K562 (cell line): ENCODE results near the gene TTLL8. TPM values are rescaled to one million over a fixed set of nuclear protein-coding genes. Genes with fewer than 3 reads are reported as not detected.

Source experiments
- ATF7 ChIP-seq: fragments of 450-650 bp; IDR thresholded peaks from 2 replicates; pipeline ENCODE4 v1.7.1; 2014; ENCODE audit warnings: mild to moderate bottlenecking, moderate library complexity
- FOXP1 ChIP-seq: sonication (generic); formaldehyde crosslinking; IDR thresholded peaks from 2 replicates; pipeline ENCODE4 v1.8.0; 2022; ENCODE audit warnings: mild to moderate bottlenecking, missing genetic modification reagents
- POLR3A ChIP-seq: IDR thresholded peaks from 2 replicates; pipeline ENCODE4 v1.6.1; 2011; ENCODE audit warnings: borderline replicate concordance, mild to moderate bottlenecking, moderate library complexity; ENCODE audit not compliant: insufficient read length, insufficient read depth; ENCODE audit errors: extremely low read depth
- SIX5 ChIP-seq, 2 experiments: IDR thresholded peaks; 2 replicates each; pipeline ENCODE4 v1.6.1; 2011; ENCODE audit warnings: low read length in 2 of 2, borderline replicate concordance in 1 of 2, low read depth in 1 of 2, mild to moderate bottlenecking in 1 of 2, moderate library complexity in 1 of 2; ENCODE audit not compliant: insufficient read depth in 1 of 2
- ZNF79 ChIP-seq: fragments of 250-450 bp; sonication (Bioruptor Pico); IDR thresholded peaks from 2 replicates; pipeline ENCODE4 v1.4.0; 2020; ENCODE audit warnings: low read depth, mild to moderate bottlenecking, moderate library complexity
- polyA plus RNA-seq, 8 experiments: library from polyadenylated mRNA; depleted of rRNA in 4 of 8; stranded (reverse) in 5 of 8; unstranded in 3 of 8; fragments of >200 nt; fragmentation: Nextera tagmentation in 2 of 8; fragmentation: Illumina TruSeq in 1 of 8; extraction: Ambion mirVana in 2 of 8; extraction: Trizol in 1 of 8; gene quantifications; 2 replicates each; pipeline versions ENCODE4 v1.2.1 to v1.2.3, GENCODE V29; 2011 to 2014; ENCODE audit warnings: inconsistent platforms in 1 of 8, missing spikeins in 1 of 8
- total RNA-seq, 7 experiments: library from RNA; depleted of rRNA in 6 of 7; stranded (reverse); fragments of >200 nt in 6 of 7; fragmentation: Illumina TruSeq in 2 of 7; extraction: Trizol in 2 of 7; gene quantifications; 2 replicates each; pipeline versions ENCODE4 v1.2.1 to v1.2.3, GENCODE V29; 2011 to 2021; ENCODE audit warnings: low replicate concordance in 1 of 7
- TF ChIP-seq, protein P1 (sequence below): sonication (generic); formaldehyde crosslinking; IDR thresholded peaks from 2 replicates; pipeline ENCODE4 v1.9.0; 2022; ENCODE audit warnings: mild to moderate bottlenecking, missing genetic modification reagents
- TF ChIP-seq, protein P2 (sequence below): fragments of 200-800 bp; sonication (Bioruptor generic); IDR thresholded peaks from 2 replicates; pipeline ENCODE4 v1.6.1; 2017; ENCODE audit warnings: missing genetic modification characterization, missing compliant biosample characterization
- TF ChIP-seq, protein P3 (sequence below): fragments of 250-450 bp; sonication (Bioruptor Pico); IDR thresholded peaks from 2 replicates; pipeline ENCODE4 v1.4.0; 2020

TTLL8 gene
- total and polyA plus RNA-seq, 9 of the 15 experiments (the other 6 are each of a cell fraction or from before 2014, with no cell fraction given): not detected

DNA sequence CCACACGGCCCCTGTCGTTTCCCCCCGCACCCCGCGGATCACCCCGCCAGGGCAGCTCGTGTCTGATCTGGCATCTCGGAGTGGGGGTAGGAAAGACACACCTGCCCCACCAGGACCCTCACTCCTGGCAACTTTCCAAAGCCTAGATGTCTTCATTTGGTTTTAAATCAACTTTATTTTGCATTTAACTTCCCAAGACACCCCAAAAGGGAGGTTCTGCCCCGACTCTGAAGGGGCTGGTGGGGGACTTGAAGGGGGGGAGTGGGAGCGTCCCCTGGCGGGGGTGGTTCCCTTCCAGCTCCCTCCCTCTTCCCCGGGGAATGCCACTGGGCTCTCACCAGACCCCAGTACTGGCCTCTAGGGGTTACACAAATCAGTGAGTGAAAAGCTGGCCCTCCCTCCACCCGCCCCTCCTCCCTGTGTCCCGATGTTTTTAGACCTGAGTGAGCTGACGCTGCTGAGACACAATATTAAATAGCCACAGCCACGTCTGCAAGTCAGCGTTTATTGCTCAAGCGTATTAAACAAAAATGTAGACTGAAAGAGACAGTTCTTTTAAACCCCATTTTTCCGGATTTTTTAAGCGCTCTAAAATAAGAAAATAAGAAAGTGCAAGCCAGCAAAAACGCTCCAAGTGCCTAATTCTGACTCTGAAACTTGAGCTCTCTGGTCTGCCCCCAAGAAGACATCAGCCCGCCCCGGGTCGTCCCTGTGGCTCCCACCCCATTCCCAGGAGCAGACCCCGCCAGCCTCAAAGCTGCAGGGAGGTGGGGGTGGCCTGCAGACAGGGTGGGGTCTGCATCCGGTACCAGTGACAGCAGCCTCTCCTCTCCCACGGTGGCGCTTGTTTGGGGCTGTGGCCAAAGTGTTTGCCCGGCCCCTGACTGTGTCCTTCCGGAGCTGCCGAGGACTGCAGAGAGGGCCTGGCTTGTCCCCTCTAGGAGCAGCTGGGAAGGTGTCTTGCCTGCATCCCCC lies 1.1 kb upstream of the TTLL8 start (continued):
- TF ChIP-seq ATF7 (no peak), FOXP1 (CRISPR knock-in tag) (no peak), SIX5 (IDR thresholded peaks at IDR 0.05; ENCODE audit: borderline replicate concordance in 1 of 2, insufficient read depth in 1 of 2, low read depth in 1 of 2, low read length in 2 of 2) (no peak), ZNF79 (CRISPR knock-in tag) (no peak), POLR3A (no peak)
- TF ChIP-seq, protein P1, sequence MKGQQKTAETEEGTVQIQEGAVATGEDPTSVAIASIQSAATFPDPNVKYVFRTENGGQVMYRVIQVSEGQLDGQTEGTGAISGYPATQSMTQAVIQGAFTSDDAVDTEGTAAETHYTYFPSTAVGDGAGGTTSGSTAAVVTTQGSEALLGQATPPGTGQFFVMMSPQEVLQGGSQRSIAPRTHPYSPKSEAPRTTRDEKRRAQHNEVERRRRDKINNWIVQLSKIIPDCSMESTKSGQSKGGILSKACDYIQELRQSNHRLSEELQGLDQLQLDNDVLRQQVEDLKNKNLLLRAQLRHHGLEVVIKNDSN: no peak
- TF ChIP-seq, protein P2, sequence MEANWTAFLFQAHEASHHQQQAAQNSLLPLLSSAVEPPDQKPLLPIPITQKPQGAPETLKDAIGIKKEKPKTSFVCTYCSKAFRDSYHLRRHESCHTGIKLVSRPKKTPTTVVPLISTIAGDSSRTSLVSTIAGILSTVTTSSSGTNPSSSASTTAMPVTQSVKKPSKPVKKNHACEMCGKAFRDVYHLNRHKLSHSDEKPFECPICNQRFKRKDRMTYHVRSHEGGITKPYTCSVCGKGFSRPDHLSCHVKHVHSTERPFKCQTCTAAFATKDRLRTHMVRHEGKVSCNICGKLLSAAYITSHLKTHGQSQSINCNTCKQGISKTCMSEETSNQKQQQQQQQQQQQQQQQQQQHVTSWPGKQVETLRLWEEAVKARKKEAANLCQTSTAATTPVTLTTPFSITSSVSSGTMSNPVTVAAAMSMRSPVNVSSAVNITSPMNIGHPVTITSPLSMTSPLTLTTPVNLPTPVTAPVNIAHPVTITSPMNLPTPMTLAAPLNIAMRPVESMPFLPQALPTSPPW: peak; percentile 24; the same call in 1 of the 2 replicates
- TF ChIP-seq, protein P3, sequence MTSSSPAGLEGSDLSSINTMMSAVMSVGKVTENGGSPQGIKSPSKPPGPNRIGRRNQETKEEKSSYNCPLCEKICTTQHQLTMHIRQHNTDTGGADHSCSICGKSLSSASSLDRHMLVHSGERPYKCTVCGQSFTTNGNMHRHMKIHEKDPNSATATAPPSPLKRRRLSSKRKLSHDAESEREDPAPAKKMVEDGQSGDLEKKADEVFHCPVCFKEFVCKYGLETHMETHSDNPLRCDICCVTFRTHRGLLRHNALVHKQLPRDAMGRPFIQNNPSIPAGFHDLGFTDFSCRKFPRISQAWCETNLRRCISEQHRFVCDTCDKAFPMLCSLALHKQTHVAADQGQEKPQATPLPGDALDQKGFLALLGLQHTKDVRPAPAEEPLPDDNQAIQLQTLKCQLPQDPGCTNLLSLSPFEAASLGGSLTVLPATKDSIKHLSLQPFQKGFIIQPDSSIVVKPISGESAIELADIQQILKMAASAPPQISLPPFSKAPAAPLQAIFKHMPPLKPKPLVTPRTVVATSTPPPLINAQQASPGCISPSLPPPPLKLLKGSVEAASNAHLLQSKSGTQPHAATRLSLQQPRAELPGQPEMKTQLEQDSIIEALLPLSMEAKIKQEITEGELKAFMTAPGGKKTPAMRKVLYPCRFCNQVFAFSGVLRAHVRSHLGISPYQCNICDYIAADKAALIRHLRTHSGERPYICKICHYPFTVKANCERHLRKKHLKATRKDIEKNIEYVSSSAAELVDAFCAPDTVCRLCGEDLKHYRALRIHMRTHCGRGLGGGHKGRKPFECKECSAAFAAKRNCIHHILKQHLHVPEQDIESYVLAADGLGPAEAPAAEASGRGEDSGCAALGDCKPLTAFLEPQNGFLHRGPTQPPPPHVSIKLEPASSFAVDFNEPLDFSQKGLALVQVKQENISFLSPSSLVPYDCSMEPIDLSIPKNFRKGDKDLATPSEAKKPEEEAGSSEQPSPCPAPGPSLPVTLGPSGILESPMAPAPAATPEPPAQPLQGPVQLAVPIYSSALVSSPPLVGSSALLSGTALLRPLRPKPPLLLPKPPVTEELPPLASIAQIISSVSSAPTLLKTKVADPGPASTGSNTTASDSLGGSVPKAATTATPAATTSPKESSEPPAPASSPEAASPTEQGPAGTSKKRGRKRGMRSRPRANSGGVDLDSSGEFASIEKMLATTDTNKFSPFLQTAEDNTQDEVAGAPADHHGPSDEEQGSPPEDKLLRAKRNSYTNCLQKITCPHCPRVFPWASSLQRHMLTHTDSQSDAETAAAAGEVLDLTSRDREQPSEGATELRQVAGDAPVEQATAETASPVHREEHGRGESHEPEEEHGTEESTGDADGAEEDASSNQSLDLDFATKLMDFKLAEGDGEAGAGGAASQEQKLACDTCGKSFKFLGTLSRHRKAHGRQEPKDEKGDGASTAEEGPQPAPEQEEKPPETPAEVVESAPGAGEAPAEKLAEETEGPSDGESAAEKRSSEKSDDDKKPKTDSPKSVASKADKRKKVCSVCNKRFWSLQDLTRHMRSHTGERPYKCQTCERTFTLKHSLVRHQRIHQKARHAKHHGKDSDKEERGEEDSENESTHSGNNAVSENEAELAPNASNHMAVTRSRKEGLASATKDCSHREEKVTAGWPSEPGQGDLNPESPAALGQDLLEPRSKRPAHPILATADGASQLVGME (CRISPR knock-in tag): no peak
